Skeletal muscle tissue (tissue), 4 donors: ENCODE data around the gene CBFA2T2. TPM values are rescaled to one million over a fixed set of nuclear protein-coding genes. Genes with fewer than 3 reads are reported as not detected.
"Not testable (repeated sequence)": the region's sequence is repeated elsewhere in the genome, so short reads cannot be mapped to it uniquely, and the experiment has no call there.

Source experiments
- H3K27ac ChIP-seq: one replicate; pipeline ENCODE4 v1.7.0; 2013; ENCODE audit warnings: mild to moderate bottlenecking, low read depth, low read length, inconsistent platforms
- H3K27me3 ChIP-seq, 3 donors: one replicate each; pipeline ENCODE4 v1.7.0; 2013; ENCODE audit warnings: low read length in 3 of 3; ENCODE audit not compliant: control insufficient read depth in 3 of 3, insufficient read depth in 3 of 3
- H3K36me3 ChIP-seq, 3 donors: one replicate each; pipeline ENCODE4 v1.7.0; 2013; ENCODE audit warnings: low read length in 3 of 3; ENCODE audit not compliant: control insufficient read depth in 3 of 3, insufficient read depth in 3 of 3
- H3K4me1 ChIP-seq, 3 donors: one replicate each; pipeline ENCODE4 v1.7.0; 2013; ENCODE audit warnings: low read length in 3 of 3, mild to moderate bottlenecking in 3 of 3; ENCODE audit not compliant: control insufficient read depth in 3 of 3, insufficient read depth in 3 of 3
- H3K4me3 ChIP-seq, 3 donors: one replicate each; pipeline ENCODE4 v1.7.0; 2013; ENCODE audit warnings: low read length in 3 of 3
- H3K9ac ChIP-seq, 3 donors: one replicate each; pipeline ENCODE4 v1.7.0; 2013; ENCODE audit warnings: low read length in 3 of 3, mild to moderate bottlenecking in 3 of 3, moderate library complexity in 2 of 3, low read depth in 1 of 3
- H3K9me3 ChIP-seq, 3 donors: one replicate each; pipeline ENCODE4 v1.7.0; 2013; ENCODE audit warnings: low read length in 3 of 3; ENCODE audit not compliant: control insufficient read depth in 3 of 3
- total RNA-seq: library from RNA; depleted of rRNA; stranded (reverse); fragments of >200 nt; gene quantifications from one replicate; pipeline ENCODE4 v1.2.3, GENCODE V29; 2014
- donor health status: Osteomylitis.

Gene CBFA2T2
- total RNA-seq, 1 donor from 2014 or later: 10.4 TPM

- H3K27me3 ChIP-seq: no peaks in the 10 kb centered on the region
- H3K9ac ChIP-seq: no peak overlapping the region
- no peaks in the 10 kb centered on the region for H3K36me3 ChIP-seq
- H3K4me1 ChIP-seq: peaks cover 23 to 26% (median 25%) of the 10 kb centered on the region in 3 donors
- H3K27ac ChIP-seq: no peak overlapping the region
- no peak overlapping the region for H3K4me3 ChIP-seq
- H3K9me3 ChIP-seq: no peaks in the 10 kb centered on the region
Observed at GRCh38 chr20:33445881-33446625, 43.8 kb upstream of the CBFA2T2 start.

- Histone ChIP-seq H3K27me3 (no peaks in the 10 kb centered on the region), H3K9ac (no peak overlapping the region), H3K4me1 (peaks cover 0 to 3% (median 0%) of the 10 kb centered on the region in 3 donors), H3K4me3 (no peak overlapping the region), H3K27ac (no peak overlapping the region), H3K9me3 (no peaks in the 10 kb centered on the region), H3K36me3 (no peaks in the 10 kb centered on the region)
Observed at GRCh38 chr20:33450867-33451266, 39.0 kb upstream of the CBFA2T2 start.

- H3K4me3 ChIP-seq, H3K9me3 ChIP-seq, H3K4me1 ChIP-seq, H3K36me3 ChIP-seq, H3K27me3 ChIP-seq, H3K27ac ChIP-seq, H3K9ac ChIP-seq: not testable (repeated sequence)
Observed at GRCh38 chr20:33456916-33457642, 32.8 kb upstream of the CBFA2T2 start.

GRCh38 chr20:33459599-33459998 is 30.3 kb upstream of the CBFA2T2 start:
- H3K36me3 ChIP-seq: no peaks in the 10 kb centered on the region
- no peaks in the 10 kb centered on the region for H3K9me3 ChIP-seq
- H3K4me3 ChIP-seq: no peak overlapping the region
- H3K9ac ChIP-seq: no peak overlapping the region
- H3K27me3 ChIP-seq: no peaks in the 10 kb centered on the region
- peaks cover 0 to 6% (median 4%) of the 10 kb centered on the region in 3 donors for H3K4me1 ChIP-seq
- H3K27ac ChIP-seq: no peak overlapping the region

- Histone ChIP-seq H3K9me3 (no peaks in the 10 kb centered on the region), H3K4me3 (no peak overlapping the region), H3K27ac (no peak overlapping the region), H3K4me1 (peaks cover 0 to 6% (median 4%) of the 10 kb centered on the region in 3 donors), H3K36me3 (no peaks in the 10 kb centered on the region), H3K27me3 (no peaks in the 10 kb centered on the region), H3K9ac (no peak overlapping the region)
Observed at GRCh38 chr20:33460711-33461110, 29.2 kb upstream of the CBFA2T2 start.

- no peaks in the 10 kb centered on the region for H3K27me3 ChIP-seq
- no peak overlapping the region for H3K9ac ChIP-seq
- H3K4me1 ChIP-seq: peaks cover 0 to 6% (median 4%) of the 10 kb centered on the region in 3 donors
- no peak overlapping the region for H3K4me3 ChIP-seq
- H3K27ac ChIP-seq: no peak overlapping the region
- H3K9me3 ChIP-seq: no peaks in the 10 kb centered on the region
- no peaks in the 10 kb centered on the region for H3K36me3 ChIP-seq
Observed at GRCh38 chr20:33463332-33464101, 26.4 kb upstream of the CBFA2T2 start.

GRCh38 chr20:33464759-33465158 is 25.1 kb upstream of the CBFA2T2 start:
- not testable (repeated sequence) for H3K9ac ChIP-seq, H3K27ac ChIP-seq, H3K4me3 ChIP-seq, H3K27me3 ChIP-seq, H3K9me3 ChIP-seq, H3K36me3 ChIP-seq, H3K4me1 ChIP-seq

- Histone ChIP-seq H3K9ac (no peak overlapping the region), H3K36me3 (no peaks in the 10 kb centered on the region), H3K4me1 (peaks cover 0 to 6% (median 4%) of the 10 kb centered on the region in 3 donors), H3K27me3 (no peaks in the 10 kb centered on the region), H3K4me3 (no peak overlapping the region), H3K27ac (no peak overlapping the region), H3K9me3 (no peaks in the 10 kb centered on the region)
Observed at GRCh38 chr20:33465481-33466302, 24.2 kb upstream of the CBFA2T2 start.

GRCh38 chr20:33466303-33466646 is 23.6 kb upstream of the CBFA2T2 start:
- peaks cover 0 to 6% (median 4%) of the 10 kb centered on the region in 3 donors for H3K4me1 ChIP-seq
- no peaks in the 10 kb centered on the region for H3K9me3 ChIP-seq
- no peak overlapping the region for H3K4me3 ChIP-seq
- no peaks in the 10 kb centered on the region for H3K36me3 ChIP-seq
- H3K9ac ChIP-seq: no peak overlapping the region
- no peaks in the 10 kb centered on the region for H3K27me3 ChIP-seq
- no peak overlapping the region for H3K27ac ChIP-seq
